Stimulated activated CD4-positive, alpha-beta T cell treated with anti-CD3 and anti-CD28 coated beads, Interleukin-12 subunit alpha, Interleukin-12 subunit beta, amount 100 ng/mL, for 24 hours (primary cell): ENCODE measurements around the gene TICRR.

Experiments used
- DNase-seq, 2 experiments: peaks; one replicate each; pipeline ENCODE4 v3.0.0-alpha.2; 2020; ENCODE audit warnings: low read depth in 2 of 2

TICRR gene

DNA sequence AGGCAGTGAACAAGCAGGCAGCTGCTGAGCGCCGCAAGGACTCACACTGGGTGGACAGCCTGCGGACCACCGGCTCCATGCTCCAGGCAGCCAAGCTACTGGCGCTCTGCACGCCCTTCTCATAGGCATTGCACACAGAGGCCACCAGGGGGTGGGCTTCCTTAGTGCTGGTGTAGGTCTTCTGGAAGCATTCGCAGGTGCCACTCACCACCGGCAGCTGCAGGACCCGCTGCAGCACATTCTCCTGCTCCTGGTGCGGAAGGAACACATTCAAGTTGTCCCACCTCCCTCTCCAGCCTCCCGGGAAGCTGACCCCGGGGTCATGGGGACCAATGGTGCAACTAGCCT, 97.9 kb downstream of the TICRR start:
- DNase-seq: no peak

- DNase-seq: no peak
Observed at GRCh38 chr15:89674526-89674925, 99.3 kb downstream of the TICRR start.

- no peak for DNase-seq
Observed at GRCh38 chr15:89675606-89676005, 100.3 kb downstream of the TICRR start.

- DNase-seq: no peak
Observed at GRCh38 chr15:89677381-89677780, 102.1 kb downstream of the TICRR start.
